OCI-LY3 (cell line): ENCODE results near the gene CERKL.

Source experiments
- H2AFZ ChIP-seq: fragments of 200-600, 300-600 bp; shearing (Covaris generic); 2 replicates; pipeline ENCODE4 v1.6.0; 2014; ENCODE audit warnings: antibody characterized with exemption, low read depth, low read length
- H3K27ac ChIP-seq: fragments of 200-600, 300-600 bp; sonication (generic); 2 replicates; pipeline ENCODE4 v1.5.1; 2014; ENCODE audit warnings: mild to moderate bottlenecking, low read length, moderate library complexity, mixed read lengths
- H3K27me3 ChIP-seq: fragments of 200-600, 300-600 bp; sonication (generic); 2 replicates; pipeline ENCODE4 v1.6.1; 2014; ENCODE audit warnings: low read depth, low read length, mixed read lengths
- H3K36me3 ChIP-seq: fragments of 200-600, 300-600 bp; sonication (generic); replicated peaks from 2 replicates; pipeline ENCODE3; 2014; ENCODE audit warnings: low read depth, low read length, mixed read lengths
- H3K4me1 ChIP-seq: fragments of 300-600, 200-600 bp; sonication (generic); 2 replicates; pipeline ENCODE4 v1.6.1; 2014; ENCODE audit warnings: low read length, mixed read lengths
- H3K4me2 ChIP-seq: fragments of 200-600, 300-600 bp; sonication (generic); 2 replicates; pipeline ENCODE4 v1.6.1; 2014; ENCODE audit warnings: low read length, mixed read lengths
- H3K4me3 ChIP-seq: fragments of 300-600, 200-600 bp; sonication (generic); 2 replicates; pipeline ENCODE4 v1.5.1; 2014; ENCODE audit warnings: antibody characterized with exemption, mild to moderate bottlenecking, low read length, moderate library complexity
- H3K79me2 ChIP-seq: fragments of 300-600, 200-600 bp; shearing (Covaris generic); 2 replicates; pipeline ENCODE4 v1.6.1; 2014; ENCODE audit warnings: mild to moderate bottlenecking, low read length, mixed read lengths
- H3K9ac ChIP-seq: fragments of 300-600, 200-600 bp; shearing (Covaris generic); 2 replicates; pipeline ENCODE4 v1.6.0; 2014; ENCODE audit warnings: mild to moderate bottlenecking, low read length, moderate library complexity
- H3K9me3 ChIP-seq: fragments of 200-600, 300-600 bp; shearing (Covaris generic); 2 replicates; pipeline ENCODE4 v1.6.1; 2014; ENCODE audit warnings: low read length, mixed read lengths; ENCODE audit not compliant: insufficient read depth
- H4K20me1 ChIP-seq: fragments of 200-600, 300-600 bp; sonication (generic); 2 replicates; pipeline ENCODE4 v1.6.1; 2016; ENCODE audit warnings: low read length, mixed read lengths; ENCODE audit not compliant: insufficient read depth
- CTCF ChIP-seq: fragments of 200-600, 300-600 bp; sonication (generic); IDR thresholded peaks from 2 replicates; pipeline ENCODE4 v1.5.1; 2014; ENCODE audit warnings: antibody characterized with exemption, low read length, low read depth
- EZH2phosphoT487 ChIP-seq: fragments of 200-600 bp; shearing (Covaris generic); IDR thresholded peaks from 2 replicates; pipeline ENCODE4 v1.6.1; 2018; ENCODE audit warnings: antibody characterized with exemption, mixed run types, low read depth

CERKL gene

GRCh38 chr2:181554061-181554830 is 102.7 kb downstream of the CERKL start:
- TF ChIP-seq EZH2phosphoT487 (no peak), CTCF (no peak)
- no peak overlapping the region for H2AFZ ChIP-seq
- no peak overlapping the region for H3K27ac ChIP-seq
- H3K4me1 ChIP-seq, result no peaks in the 10 kb centered on the region
- H3K79me2 ChIP-seq, result no peaks in the 10 kb centered on the region
- no peaks in the 10 kb centered on the region for H3K36me3 ChIP-seq
- no peaks in the 10 kb centered on the region for H4K20me1 ChIP-seq
- H3K27me3 ChIP-seq, result no peaks in the 10 kb centered on the region
- no peak overlapping the region for H3K9ac ChIP-seq
- no peak overlapping the region for H3K4me3 ChIP-seq
- H3K9me3 ChIP-seq, result no peaks in the 10 kb centered on the region
- H3K4me2 ChIP-seq, result no peak overlapping the region

GRCh38 chr2:181553244-181553643 is 103.7 kb downstream of the CERKL start:
- Histone ChIP-seq H3K9ac (no peak overlapping the region), H2AFZ (no peak overlapping the region), H3K36me3 (no peaks in the 10 kb centered on the region), H3K9me3 (no peaks in the 10 kb centered on the region), H3K4me2 (no peak overlapping the region), H4K20me1 (no peaks in the 10 kb centered on the region), H3K4me3 (no peak overlapping the region), H3K79me2 (no peaks in the 10 kb centered on the region), H3K27me3 (no peaks in the 10 kb centered on the region), H3K4me1 (no peaks in the 10 kb centered on the region), H3K27ac (no peak overlapping the region)
- TF ChIP-seq EZH2phosphoT487 (no peak), CTCF (no peak)

DNA sequence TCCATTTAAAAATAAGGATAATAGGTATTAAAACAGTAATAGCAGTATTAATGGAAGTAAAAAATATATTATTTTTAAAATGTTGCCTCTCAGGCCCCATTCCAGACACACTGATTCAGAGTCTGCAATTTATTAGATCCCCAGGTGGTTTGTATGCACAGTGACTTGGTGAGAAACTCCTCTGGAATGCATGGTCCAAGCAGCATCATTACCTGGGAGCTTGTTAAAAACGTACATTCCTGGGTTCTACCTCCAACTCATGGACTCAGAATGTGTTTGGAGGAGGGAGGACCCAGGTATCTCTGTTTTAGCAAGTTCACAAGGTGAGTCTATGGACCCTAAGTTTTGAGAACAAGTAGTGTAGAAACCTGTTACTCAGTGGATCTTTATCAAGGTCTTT is 104.1 kb downstream of the CERKL start:
- Histone ChIP-seq H4K20me1 (no peaks in the 10 kb centered on the region), H2AFZ (no peak overlapping the region), H3K9me3 (no peaks in the 10 kb centered on the region), H3K9ac (no peak overlapping the region), H3K27me3 (no peaks in the 10 kb centered on the region), H3K4me3 (no peak overlapping the region), H3K79me2 (no peaks in the 10 kb centered on the region), H3K27ac (no peak overlapping the region), H3K36me3 (no peaks in the 10 kb centered on the region), H3K4me2 (no peak overlapping the region), H3K4me1 (no peaks in the 10 kb centered on the region)
- TF ChIP-seq EZH2phosphoT487, result no peak
- TF ChIP-seq CTCF, result no peak

DNA sequence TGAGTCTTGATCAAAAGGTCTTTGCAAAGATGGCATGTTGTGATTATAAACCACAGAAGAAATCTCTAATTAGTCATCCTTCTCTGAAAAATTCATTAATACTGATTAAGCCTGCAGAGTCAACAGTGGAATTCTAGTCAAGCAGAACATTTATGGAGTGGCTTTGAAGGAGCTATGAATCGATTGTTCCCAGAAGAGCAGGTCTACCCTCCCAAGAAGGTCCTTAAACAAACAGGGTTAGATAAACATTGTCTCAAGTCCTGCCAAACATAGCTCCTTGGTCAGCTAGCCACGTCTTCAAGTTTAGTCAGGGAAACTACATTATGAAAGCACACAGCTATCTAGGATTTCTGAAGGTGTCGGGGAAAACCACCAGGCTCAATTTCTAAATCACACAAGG is 110.8 kb downstream of the CERKL start:
- Histone ChIP-seq H4K20me1 (no peaks in the 10 kb centered on the region), H3K4me2 (no peak overlapping the region)

More for the DNA sequence above, 110.8 kb downstream of the CERKL start:
- Histone ChIP-seq H3K9me3 (no peaks in the 10 kb centered on the region), H3K9ac (no peak overlapping the region), H3K4me1 (no peaks in the 10 kb centered on the region), H3K79me2 (no peaks in the 10 kb centered on the region), H2AFZ (no peak overlapping the region), H3K36me3 (no peaks in the 10 kb centered on the region), H3K27ac (no peak overlapping the region), H3K27me3 (no peaks in the 10 kb centered on the region), H3K4me3 (no peak overlapping the region)
- TF ChIP-seq CTCF, result no peak
